Measurements from ENCODE around the gene NPIPB2. TPM values are rescaled to one million over a fixed set of nuclear protein-coding genes. Genes with fewer than 3 reads are reported as not detected.

NPIPB2 gene
- total and polyA plus RNA-seq, 2 of the 13 experiments (the other 11 are each of a cell fraction or from before 2014, with no cell fraction given): 1.8 to 4.1 TPM

- no peak for TF ChIP-seq ZNF407 (CRISPR knock-in tag; IDR thresholded peaks at IDR 0.05; ENCODE audit: not compliant biosample characterization)
- TF ChIP-seq ZBTB3 (CRISPR knock-in tag; IDR thresholded peaks at IDR 0.05; ENCODE audit: borderline replicate concordance, low read depth): no peak
- TF ChIP-seq KAT2B (IDR thresholded peaks at IDR 0.05; ENCODE audit: borderline replicate concordance, low read depth, low read length): no peak
- no peak for TF ChIP-seq KLF11 (CRISPR knock-in tag; IDR thresholded peaks at IDR 0.05)
- no peak for TF ChIP-seq ETV6 (CRISPR knock-in tag; conservative IDR thresholded peaks at IDR 0.05)
- TF ChIP-seq, protein P1, sequence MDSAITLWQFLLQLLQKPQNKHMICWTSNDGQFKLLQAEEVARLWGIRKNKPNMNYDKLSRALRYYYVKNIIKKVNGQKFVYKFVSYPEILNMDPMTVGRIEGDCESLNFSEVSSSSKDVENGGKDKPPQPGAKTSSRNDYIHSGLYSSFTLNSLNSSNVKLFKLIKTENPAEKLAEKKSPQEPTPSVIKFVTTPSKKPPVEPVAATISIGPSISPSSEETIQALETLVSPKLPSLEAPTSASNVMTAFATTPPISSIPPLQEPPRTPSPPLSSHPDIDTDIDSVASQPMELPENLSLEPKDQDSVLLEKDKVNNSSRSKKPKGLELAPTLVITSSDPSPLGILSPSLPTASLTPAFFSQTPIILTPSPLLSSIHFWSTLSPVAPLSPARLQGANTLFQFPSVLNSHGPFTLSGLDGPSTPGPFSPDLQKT (CRISPR knock-in tag; IDR thresholded peaks at IDR 0.05; ENCODE audit: borderline replicate concordance): no peak
- TF ChIP-seq ESRRA (CRISPR knock-in tag; IDR thresholded peaks at IDR 0.05; ENCODE audit: low read depth): 0 out of 2 replicates have a peak, but pooled peaks have one; percentile 11
- no peak for TF ChIP-seq IRF1 (CRISPR knock-in tag; IDR thresholded peaks at IDR 0.05; ENCODE audit: low read depth)
- peak; percentile 84; the same call in 1 of the 2 replicates for TF ChIP-seq ZNF670 (CRISPR knock-in tag; IDR thresholded peaks at IDR 0.05; ENCODE audit: borderline replicate concordance)
- TF ChIP-seq PRMT3 (CRISPR knock-in tag; IDR thresholded peaks at IDR 0.05; ENCODE audit: borderline replicate concordance, low read depth): no peak
- TF ChIP-seq CENPX (CRISPR knock-in tag; IDR thresholded peaks at IDR 0.05): no peak
- no peak; the same call in 1 of the 2 replicates for TF ChIP-seq MXD4 (CRISPR knock-in tag; IDR thresholded peaks at IDR 0.05)
- no peak for TF ChIP-seq ZNF432 (CRISPR knock-in tag; IDR thresholded peaks at IDR 0.05; ENCODE audit: borderline replicate concordance)
- no peak for TF ChIP-seq LBX2 (CRISPR knock-in tag; IDR thresholded peaks at IDR 0.05; ENCODE audit: borderline replicate concordance)
- TF ChIP-seq RARG (CRISPR knock-in tag; IDR thresholded peaks at IDR 0.05; ENCODE audit: low read depth): no peak
- TF ChIP-seq SRF (IDR thresholded peaks at IDR 0.05; ENCODE audit: low read depth, low read length): peak; percentile 86
- no peak for TF ChIP-seq TEAD2 (CRISPR knock-in tag; IDR thresholded peaks at IDR 0.05)
- TF ChIP-seq PITX1 (CRISPR knock-in tag; IDR thresholded peaks at IDR 0.05): no peak
- TF ChIP-seq MIER2 (CRISPR knock-in tag; IDR thresholded peaks at IDR 0.05): no peak
Observed at GRCh38 chr16:11916524-11917285, 25.1 kb downstream of the NPIPB2 start (continued).
